ENCODE results near the gene SIX5. TPM values are rescaled to one million over a fixed set of nuclear protein-coding genes. Genes with fewer than 3 reads are reported as not detected.

SIX5 gene
- total RNA-seq, 1 experiment from 2014 or later: 26.0 TPM

DNA sequence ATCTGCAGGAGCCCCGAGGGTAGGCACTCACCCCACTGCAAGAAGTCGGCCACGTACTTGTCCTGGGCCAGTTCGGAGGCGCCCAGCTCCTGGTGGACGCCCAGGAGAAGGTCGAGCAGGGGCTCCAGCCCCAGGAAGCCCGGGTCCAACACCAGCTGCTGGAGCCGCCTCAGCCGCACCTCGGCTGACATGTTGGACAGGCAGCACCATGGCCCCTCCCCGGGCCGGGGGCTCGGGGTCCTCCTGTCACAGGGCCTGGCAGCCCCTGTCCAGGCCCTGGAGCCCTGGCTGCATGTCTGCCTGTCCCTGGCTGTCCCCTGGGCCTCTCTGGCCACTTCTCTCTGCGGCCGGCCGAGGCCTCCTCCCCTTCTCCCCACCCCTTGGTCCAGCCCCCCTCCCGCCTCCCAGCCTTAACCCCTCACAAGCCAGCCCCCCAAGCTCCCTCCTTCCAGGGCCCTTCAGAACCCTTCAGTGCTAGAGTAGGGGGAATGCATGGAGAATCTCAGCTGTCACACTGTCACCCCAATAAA lies 13.2 kb upstream of the SIX5 start, which contains the start of gene DMPK:
Gene DMPK, minus strand, starts transcription at position 329 of the 530 bp plus-strand sequence. Its CDS starts 138 bp downstream, at position 191.
- peaks cover 11% of the 10 kb centered on the region for H3K36me3 Mint-ChIP-seq
- TF ChIP-seq NR3C1 (CRISPR knock-in tag; conservative IDR thresholded peaks at IDR 0.05; ENCODE audit: low read depth) (no peak), JUN (CRISPR knock-in tag; IDR thresholded peaks at IDR 0.05) (no peak), GABPB1 (CRISPR knock-in tag; IDR thresholded peaks at IDR 0.05) (no peak), CREM (CRISPR knock-in tag; IDR thresholded peaks at IDR 0.05) (no peak), TEAD4 (CRISPR knock-in tag; IDR thresholded peaks at IDR 0.05) (no peak), TP53 (CRISPR knock-in tag; IDR thresholded peaks at IDR 0.05) (no peak), ZNF263 (CRISPR knock-in tag; IDR thresholded peaks at IDR 0.05; ENCODE audit: low read depth) (no peak), GRHL2 (CRISPR knock-in tag; IDR thresholded peaks at IDR 0.05; ENCODE audit: insufficient replicate concordance, severe bottlenecking) (no peak), MXD4 (CRISPR knock-in tag; IDR thresholded peaks at IDR 0.05; ENCODE audit: borderline replicate concordance) (no peak), SMAD4 (CRISPR knock-in tag; IDR thresholded peaks at IDR 0.05) (no peak), CREB1 (CRISPR knock-in tag; IDR thresholded peaks at IDR 0.05) (no peak)
- TF ChIP-seq, protein P1, sequence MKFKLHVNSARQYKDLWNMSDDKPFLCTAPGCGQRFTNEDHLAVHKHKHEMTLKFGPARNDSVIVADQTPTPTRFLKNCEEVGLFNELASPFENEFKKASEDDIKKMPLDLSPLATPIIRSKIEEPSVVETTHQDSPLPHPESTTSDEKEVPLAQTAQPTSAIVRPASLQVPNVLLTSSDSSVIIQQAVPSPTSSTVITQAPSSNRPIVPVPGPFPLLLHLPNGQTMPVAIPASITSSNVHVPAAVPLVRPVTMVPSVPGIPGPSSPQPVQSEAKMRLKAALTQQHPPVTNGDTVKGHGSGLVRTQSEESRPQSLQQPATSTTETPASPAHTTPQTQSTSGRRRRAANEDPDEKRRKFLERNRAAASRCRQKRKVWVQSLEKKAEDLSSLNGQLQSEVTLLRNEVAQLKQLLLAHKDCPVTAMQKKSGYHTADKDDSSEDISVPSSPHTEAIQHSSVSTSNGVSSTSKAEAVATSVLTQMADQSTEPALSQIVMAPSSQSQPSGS (CRISPR knock-in tag; IDR thresholded peaks at IDR 0.05; ENCODE audit: borderline replicate concordance, low read depth): no peak
- TF ChIP-seq, protein P2, sequence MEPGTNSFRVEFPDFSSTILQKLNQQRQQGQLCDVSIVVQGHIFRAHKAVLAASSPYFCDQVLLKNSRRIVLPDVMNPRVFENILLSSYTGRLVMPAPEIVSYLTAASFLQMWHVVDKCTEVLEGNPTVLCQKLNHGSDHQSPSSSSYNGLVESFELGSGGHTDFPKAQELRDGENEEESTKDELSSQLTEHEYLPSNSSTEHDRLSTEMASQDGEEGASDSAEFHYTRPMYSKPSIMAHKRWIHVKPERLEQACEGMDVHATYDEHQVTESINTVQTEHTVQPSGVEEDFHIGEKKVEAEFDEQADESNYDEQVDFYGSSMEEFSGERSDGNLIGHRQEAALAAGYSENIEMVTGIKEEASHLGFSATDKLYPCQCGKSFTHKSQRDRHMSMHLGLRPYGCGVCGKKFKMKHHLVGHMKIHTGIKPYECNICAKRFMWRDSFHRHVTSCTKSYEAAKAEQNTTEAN (CRISPR knock-in tag; IDR thresholded peaks at IDR 0.05): no peak
- TF ChIP-seq, protein P3, sequence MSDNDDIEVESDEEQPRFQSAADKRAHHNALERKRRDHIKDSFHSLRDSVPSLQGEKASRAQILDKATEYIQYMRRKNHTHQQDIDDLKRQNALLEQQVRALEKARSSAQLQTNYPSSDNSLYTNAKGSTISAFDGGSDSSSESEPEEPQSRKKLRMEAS (CRISPR knock-in tag; IDR thresholded peaks at IDR 0.05): no peak
- TF ChIP-seq, protein P4, sequence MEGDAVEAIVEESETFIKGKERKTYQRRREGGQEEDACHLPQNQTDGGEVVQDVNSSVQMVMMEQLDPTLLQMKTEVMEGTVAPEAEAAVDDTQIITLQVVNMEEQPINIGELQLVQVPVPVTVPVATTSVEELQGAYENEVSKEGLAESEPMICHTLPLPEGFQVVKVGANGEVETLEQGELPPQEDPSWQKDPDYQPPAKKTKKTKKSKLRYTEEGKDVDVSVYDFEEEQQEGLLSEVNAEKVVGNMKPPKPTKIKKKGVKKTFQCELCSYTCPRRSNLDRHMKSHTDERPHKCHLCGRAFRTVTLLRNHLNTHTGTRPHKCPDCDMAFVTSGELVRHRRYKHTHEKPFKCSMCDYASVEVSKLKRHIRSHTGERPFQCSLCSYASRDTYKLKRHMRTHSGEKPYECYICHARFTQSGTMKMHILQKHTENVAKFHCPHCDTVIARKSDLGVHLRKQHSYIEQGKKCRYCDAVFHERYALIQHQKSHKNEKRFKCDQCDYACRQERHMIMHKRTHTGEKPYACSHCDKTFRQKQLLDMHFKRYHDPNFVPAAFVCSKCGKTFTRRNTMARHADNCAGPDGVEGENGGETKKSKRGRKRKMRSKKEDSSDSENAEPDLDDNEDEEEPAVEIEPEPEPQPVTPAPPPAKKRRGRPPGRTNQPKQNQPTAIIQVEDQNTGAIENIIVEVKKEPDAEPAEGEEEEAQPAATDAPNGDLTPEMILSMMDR (IDR thresholded peaks at IDR 0.05): no peak
- TF ChIP-seq, protein P5, sequence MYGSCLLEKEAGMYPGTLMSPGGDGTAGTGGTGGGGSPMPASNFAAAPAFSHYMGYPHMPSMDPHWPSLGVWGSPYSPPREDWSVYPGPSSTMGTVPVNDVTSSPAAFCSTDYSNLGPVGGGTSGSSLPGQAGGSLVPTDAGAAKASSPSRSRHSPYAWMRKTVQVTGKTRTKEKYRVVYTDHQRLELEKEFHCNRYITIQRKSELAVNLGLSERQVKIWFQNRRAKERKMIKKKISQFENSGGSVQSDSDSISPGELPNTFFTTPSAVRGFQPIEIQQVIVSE (CRISPR knock-in tag; IDR thresholded peaks at IDR 0.05; ENCODE audit: borderline replicate concordance): no peak
- TF ChIP-seq, protein P6, sequence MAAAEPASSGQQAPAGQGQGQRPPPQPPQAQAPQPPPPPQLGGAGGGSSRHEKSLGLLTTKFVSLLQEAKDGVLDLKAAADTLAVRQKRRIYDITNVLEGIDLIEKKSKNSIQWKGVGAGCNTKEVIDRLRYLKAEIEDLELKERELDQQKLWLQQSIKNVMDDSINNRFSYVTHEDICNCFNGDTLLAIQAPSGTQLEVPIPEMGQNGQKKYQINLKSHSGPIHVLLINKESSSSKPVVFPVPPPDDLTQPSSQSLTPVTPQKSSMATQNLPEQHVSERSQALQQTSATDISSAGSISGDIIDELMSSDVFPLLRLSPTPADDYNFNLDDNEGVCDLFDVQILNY (CRISPR knock-in tag; IDR thresholded peaks at IDR 0.05): no peak
- TF ChIP-seq, protein P7, sequence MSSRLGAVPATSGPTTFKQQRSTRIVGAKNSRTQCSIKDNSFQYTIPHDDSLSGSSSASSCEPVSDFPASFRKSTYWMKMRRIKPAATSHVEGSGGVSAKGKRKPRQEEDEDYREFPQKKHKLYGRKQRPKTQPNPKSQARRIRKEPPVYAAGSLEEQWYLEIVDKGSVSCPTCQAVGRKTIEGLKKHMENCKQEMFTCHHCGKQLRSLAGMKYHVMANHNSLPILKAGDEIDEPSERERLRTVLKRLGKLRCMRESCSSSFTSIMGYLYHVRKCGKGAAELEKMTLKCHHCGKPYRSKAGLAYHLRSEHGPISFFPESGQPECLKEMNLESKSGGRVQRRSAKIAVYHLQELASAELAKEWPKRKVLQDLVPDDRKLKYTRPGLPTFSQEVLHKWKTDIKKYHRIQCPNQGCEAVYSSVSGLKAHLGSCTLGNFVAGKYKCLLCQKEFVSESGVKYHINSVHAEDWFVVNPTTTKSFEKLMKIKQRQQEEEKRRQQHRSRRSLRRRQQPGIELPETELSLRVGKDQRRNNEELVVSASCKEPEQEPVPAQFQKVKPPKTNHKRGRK (CRISPR knock-in tag; IDR thresholded peaks at IDR 0.05; ENCODE audit: borderline replicate concordance): no peak
- DNase-seq (ENCODE audit: low spot score) (no peak), ATAC-seq (no peak)
- peaks cover 32% of the 10 kb centered on the region for H3K27me3 Mint-ChIP-seq (ENCODE audit: low read depth)
- no peak within 1 kb of the TSS for H3K27ac Mint-ChIP-seq
- no peaks in the 10 kb centered on the region for H3K9me3 Mint-ChIP-seq
- peaks cover 33% of the 10 kb centered on the region for H3K4me1 Mint-ChIP-seq
- CTCF ChIA-PET: interaction anchor here (0.5 to 5.4 kb wide), 17 partner anchors 8 to 571 kb away, joined by 3 to 175 read pairs (median 6); partner anchors contain the start of genes DMWD, FOXA3, RSPH6A and SIX5
- no peak within 1 kb of the TSS for H3K4me3 Mint-ChIP-seq
- POLR2A ChIA-PET: interaction anchor here (0.6 to 5.4 kb wide), 5 partner anchors 10 to 51 kb away, joined by 3 to 70 read pairs (median 6); partner anchors contain the start of genes DMWD, FBXO46 and SIX5

Measured in WTC11 (cell line).